Left ventricle myocardium inferior (tissue), 1 donor: ENCODE measurements around the gene ZNF221. TPM values are rescaled to one million over a fixed set of nuclear protein-coding genes. Genes with fewer than 3 reads are reported as not detected.

Source experiments
- DNase-seq: peaks from one replicate; pipeline ENCODE4 v3.0.0-alpha.2; 2020
- H3K27ac ChIP-seq: fragments of 200-600 bp; replicated peaks from 2 replicates; pipeline ENCODE4 v1.8.0; 2021
- H3K27me3 ChIP-seq: fragments of 200-600 bp; 2 replicates; pipeline ENCODE4 v1.8.0; 2021; ENCODE audit warnings: low read depth
- H3K36me3 ChIP-seq: fragments of 200-600 bp; 2 replicates; pipeline ENCODE4 v1.8.0; 2021
- H3K4me1 ChIP-seq: fragments of 200-600 bp; 2 replicates; pipeline ENCODE4 v1.8.0; 2021
- H3K4me3 ChIP-seq: fragments of 200-600 bp; 2 replicates; pipeline ENCODE4 v1.8.0; 2021; ENCODE audit warnings: mild to moderate bottlenecking, moderate library complexity
- H3K9me3 ChIP-seq: fragments of 200-600 bp; replicated peaks from 2 replicates; pipeline ENCODE4 v1.8.0; 2021
- CTCF ChIP-seq: fragments of 200-600 bp; IDR thresholded peaks from 2 replicates; pipeline ENCODE4 v1.8.0; 2021; ENCODE audit warnings: antibody characterized with exemption, mild to moderate bottlenecking, borderline replicate concordance
- intact Hi-C: fragments of 100-400 bp; cut with micrococcal nuclease; formaldehyde crosslinking; loops from one replicate; pipeline ENCODE4 v1.11.0; 2022
- total RNA-seq: library from RNA; stranded (reverse); fragmentation: NEBNext Ultra II Directional; extraction: Animal tissue kit (Norgen Biotek cat#: 25700); gene quantifications from one replicate; pipeline ENCODE4 v1.2.1, GENCODE V29; 2021
- donor health status: DM: no; HTN: yes; CAD: no; lungs with severe emphysema.

Gene ZNF221
- total RNA-seq, 1 donor from 2014 or later = 3.7 TPM

GRCh38 chr19:43997631-43998290 lies 46.7 kb downstream of the ZNF221 start:
- H3K4me1 ChIP-seq = peaks cover 8% of the 10 kb centered on the region
- TF ChIP-seq CTCF = no peak
- H3K27ac ChIP-seq = no peak overlapping the region
- intact Hi-C loops = no loop called here
- peaks cover 45% of the 10 kb centered on the region for H3K9me3 ChIP-seq
- H3K36me3 ChIP-seq = peaks cover 53% of the 10 kb centered on the region
- H3K27me3 ChIP-seq = no peaks in the 10 kb centered on the region
- H3K4me3 ChIP-seq = no peak overlapping the region
- no peak for DNase-seq

DNA sequence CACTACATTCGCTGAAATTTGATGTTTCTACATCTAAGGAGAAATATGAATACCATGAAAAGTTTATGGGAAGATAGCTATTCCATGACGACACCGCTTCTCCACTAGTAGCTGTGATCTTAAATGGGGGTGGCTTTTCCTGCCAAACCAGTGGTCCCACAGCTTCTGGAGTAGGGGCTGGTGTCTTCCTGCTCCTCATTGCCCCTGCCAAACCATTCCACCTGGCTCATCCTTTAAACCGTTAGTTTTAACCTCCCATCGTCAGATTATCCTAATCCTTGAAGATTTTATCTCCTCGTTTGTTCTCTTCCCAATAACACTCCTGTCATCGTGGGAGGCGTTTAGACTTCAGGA lies 51.2 kb downstream of the ZNF221 start:
- Histone ChIP-seq H3K4me3 (peak overlapping the region; percentile 89), H3K9me3 (peaks cover 40% of the 10 kb centered on the region), H3K27ac (peak overlapping the region; percentile 81), H3K36me3 (peaks cover 30% of the 10 kb centered on the region), H3K4me1 (peaks cover 24% of the 10 kb centered on the region), H3K27me3 (no peaks in the 10 kb centered on the region)
- no peak for TF ChIP-seq CTCF
- DNase-seq = no peak
- intact Hi-C loops = no loop called here

- H3K4me1 ChIP-seq = peaks cover 24% of the 10 kb centered on the region
- peak within 1 kb of the TSS; percentile 89 for H3K4me3 ChIP-seq
- no peak for TF ChIP-seq CTCF
- intact Hi-C loops = no loop called here
- peaks cover 30% of the 10 kb centered on the region for H3K36me3 ChIP-seq
- peaks cover 40% of the 10 kb centered on the region for H3K9me3 ChIP-seq
- DNase-seq = peak; percentile 86
- H3K27me3 ChIP-seq = no peaks in the 10 kb centered on the region
- peak within 1 kb of the TSS; percentile 81 for H3K27ac ChIP-seq
These were observed 51.8 kb downstream of the ZNF221 start, which contains the start of gene ZNF230 for GRCh38 chr19:44002566-44003460. Gene ZNF230 (plus strand): TSS chr19:44002957. CDS start chr19:44007079, 4,122 bp downstream.

DNA sequence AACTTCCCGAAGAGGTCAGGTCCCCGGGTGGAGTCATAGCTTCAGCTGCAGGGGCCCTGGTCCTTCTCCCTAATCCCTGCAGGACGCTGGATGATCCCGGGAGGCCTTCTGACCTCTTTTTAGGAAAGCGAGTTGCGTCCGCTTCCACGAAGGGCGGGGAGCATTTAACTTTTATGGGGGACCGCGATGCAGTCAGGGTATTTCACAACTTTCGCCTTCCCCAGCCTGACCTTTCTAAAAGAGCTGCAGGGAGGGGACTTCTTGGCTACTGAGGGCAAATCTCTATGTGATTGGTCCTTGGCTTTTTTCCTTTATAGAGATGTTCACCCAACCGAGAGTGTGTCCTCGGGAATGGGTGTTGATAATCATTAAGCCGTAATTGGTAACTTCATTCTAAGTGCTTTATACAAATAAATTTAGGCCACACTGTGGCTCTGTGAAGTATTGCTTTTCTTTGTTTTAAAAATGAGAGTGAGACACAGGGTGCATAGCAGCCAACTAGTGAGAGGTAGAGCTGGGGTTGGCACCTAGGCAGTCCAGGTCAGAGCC lies 52.5 kb downstream of the ZNF221 start:
- Histone ChIP-seq H3K9me3 (peaks cover 40% of the 10 kb centered on the region), H3K36me3 (peaks cover 35% of the 10 kb centered on the region), H3K27ac (peak overlapping the region; percentile 81), H3K4me1 (peaks cover 24% of the 10 kb centered on the region), H3K4me3 (peak overlapping the region; percentile 89), H3K27me3 (no peaks in the 10 kb centered on the region)
- no peak for TF ChIP-seq CTCF
- intact Hi-C loops = no loop called here
- DNase-seq = no peak

- no peak overlapping the region for H3K4me3 ChIP-seq
- H3K27me3 ChIP-seq = no peaks in the 10 kb centered on the region
- TF ChIP-seq CTCF = no peak
- peaks cover 24% of the 10 kb centered on the region for H3K4me1 ChIP-seq
- peaks cover 59% of the 10 kb centered on the region for H3K9me3 ChIP-seq
- peaks cover 59% of the 10 kb centered on the region for H3K36me3 ChIP-seq
- no peak overlapping the region for H3K27ac ChIP-seq
- no peak for DNase-seq
- intact Hi-C loops = no loop called here
These were observed 54.9 kb downstream of the ZNF221 start for GRCh38 chr19:44005973-44006372.
